Activated CD4-positive, alpha-beta T cell treated with anti-CD3 and anti-CD28 coated beads, Interleukin-2, amount 10 ng/mL, durations not matched to agents 7 days and 5 days (primary cell): ENCODE measurements around the gene CCR7. TPM values are rescaled to one million over a fixed set of nuclear protein-coding genes. Genes with fewer than 3 reads are reported as not detected.

Experiments
- CTCF ChIA-PET: fragments of 350-600 bp; sonication (Branson Sonifier 250); formaldehyde crosslinking; loops from one replicate; lab custom pipeline; 2021; ENCODE audit warnings: antibody characterized with exemption; lab: Charles Lee
- POLR2A ChIA-PET: fragments of 350-600 bp; sonication (Branson Sonifier 250); formaldehyde crosslinking; loops from one replicate; lab custom pipeline; 2021; ENCODE audit warnings: antibody characterized with exemption; lab: Charles Lee
- DNase-seq: peaks from one replicate; pipeline ENCODE4 v3.0.0-alpha.2; 2020
- H3K27ac Mint-ChIP-seq: one replicate; pipeline ENCODE4 v1.8.0; 2021; ENCODE audit warnings: mild to moderate bottlenecking, moderate library complexity, mixed read lengths
- H3K27me3 Mint-ChIP-seq: one replicate; pipeline ENCODE4 v1.8.0; 2021; ENCODE audit warnings: mixed read lengths
- H3K36me3 Mint-ChIP-seq: one replicate; pipeline ENCODE4 v1.8.0; 2021; ENCODE audit warnings: low read depth, mixed read lengths
- H3K4me1 Mint-ChIP-seq: one replicate; pipeline ENCODE4 v1.8.0; 2021; ENCODE audit warnings: mixed read lengths
- H3K4me3 Mint-ChIP-seq: one replicate; pipeline ENCODE4 v1.8.0; 2021; ENCODE audit warnings: mild to moderate bottlenecking, moderate library complexity, mixed read lengths
- H3K9me3 Mint-ChIP-seq: one replicate; pipeline ENCODE4 v1.8.0; 2021; ENCODE audit warnings: mixed read lengths
- total RNA-seq, 2 experiments: library from RNA; stranded (reverse); gene quantifications; one replicate each; pipeline ENCODE4 v1.2.3, GENCODE V29; 2021

Gene CCR7
- total RNA-seq, 2 experiments from 2014 or later: 281 to 323 TPM

DNA sequence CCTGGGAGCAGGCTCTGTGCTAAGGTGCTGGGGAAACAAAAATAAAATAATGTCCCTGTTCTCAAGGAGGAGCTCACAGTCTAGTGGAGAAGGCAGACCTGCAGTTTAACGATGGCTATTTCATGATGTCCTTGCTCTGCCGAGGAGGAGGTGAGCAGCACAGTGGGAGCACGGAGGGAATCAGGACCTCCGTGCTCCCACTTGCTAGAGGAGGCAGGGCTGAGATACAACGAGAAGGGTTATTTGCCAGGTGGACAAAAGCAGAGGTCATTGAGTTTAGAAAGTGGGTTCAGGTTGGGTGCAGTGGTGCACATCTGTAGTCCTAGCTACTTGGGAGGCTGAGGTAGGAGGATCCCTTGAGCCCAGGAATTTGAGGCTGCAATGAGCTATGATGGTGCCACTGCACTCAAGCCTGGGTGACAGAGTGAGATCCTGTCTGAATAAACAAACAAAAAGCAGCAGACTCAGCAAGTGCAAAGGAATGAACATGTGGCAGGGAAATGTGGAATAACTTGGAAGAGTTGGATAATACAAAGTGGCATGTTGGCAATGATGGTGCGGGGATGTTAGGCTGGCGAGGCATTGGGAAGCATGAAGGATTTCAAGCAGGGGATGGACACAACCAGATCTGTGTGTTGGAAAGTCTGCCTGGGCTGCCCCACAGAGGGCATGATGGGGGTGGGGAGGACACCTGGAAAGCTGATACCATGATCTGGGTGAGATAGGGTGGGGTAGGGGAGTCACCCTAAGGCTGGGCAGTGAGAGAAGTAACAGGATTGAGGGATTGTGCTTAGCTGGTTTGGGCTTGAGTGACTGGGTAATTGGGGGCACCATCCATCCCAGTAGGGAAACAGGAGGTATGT is 51.0 kb downstream of the CCR7 start:
- Mint-ChIP-seq H3K27ac (peak overlapping the region; percentile 94), H3K4me1 (peaks cover 68% of the 10 kb centered on the region), H3K27me3 (no peaks in the 10 kb centered on the region), H3K36me3 (peaks cover 24% of the 10 kb centered on the region), H3K9me3 (no peaks in the 10 kb centered on the region), H3K4me3 (no peak overlapping the region)
- ChIA-PET POLR2A (no interaction called here), CTCF (interaction anchor here (0.7 to 1.5 kb wide), 6 partner anchors 16 to 71 kb away, joined by 3 to 5 read pairs (median 4); partner anchors contain the start of gene IGFBP4)
- no peak for DNase-seq

DNA sequence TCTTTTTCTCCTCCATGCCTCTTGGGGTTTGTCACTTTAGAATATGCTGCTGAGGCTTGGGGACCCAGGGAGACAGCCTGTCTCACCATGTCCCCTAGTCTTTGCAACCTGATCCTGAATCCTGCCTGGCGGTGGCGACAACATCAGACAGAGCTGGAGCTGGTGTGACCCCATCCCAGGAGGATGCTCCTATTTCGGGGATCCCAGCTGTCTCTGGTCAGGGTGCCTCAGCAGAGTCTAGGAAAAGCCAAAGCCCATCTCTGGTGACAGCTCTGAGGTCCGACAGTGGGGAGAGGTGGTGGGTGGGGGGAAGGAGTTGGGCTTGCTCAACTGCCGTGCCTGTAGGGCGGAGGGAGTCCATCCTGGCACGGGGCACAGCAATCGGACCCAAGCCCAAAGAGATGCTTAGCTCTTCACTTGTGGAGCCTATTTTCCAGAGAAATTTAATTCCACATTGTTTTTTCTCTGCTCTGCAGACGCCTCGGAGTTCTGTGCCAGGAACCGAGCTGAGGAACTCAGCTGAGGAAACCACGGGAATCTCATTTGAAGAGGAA is 53.5 kb downstream of the CCR7 start:
- DNase-seq: no peak
- no peaks in the 10 kb centered on the region for H3K27me3 Mint-ChIP-seq
- peaks cover 8% of the 10 kb centered on the region for H3K36me3 Mint-ChIP-seq
- peaks cover 49% of the 10 kb centered on the region for H3K4me1 Mint-ChIP-seq
- POLR2A ChIA-PET: no interaction called here
- peak overlapping the region; percentile 11 for H3K27ac Mint-ChIP-seq
- CTCF ChIA-PET: interaction anchor here (0.7 to 1.9 kb wide), 6 partner anchors 10 to 68 kb away, joined by 3 to 7 read pairs (median 3); partner anchors contain the start of gene TNS4
- H3K4me3 Mint-ChIP-seq: no peak overlapping the region
- H3K9me3 Mint-ChIP-seq: no peaks in the 10 kb centered on the region

DNA sequence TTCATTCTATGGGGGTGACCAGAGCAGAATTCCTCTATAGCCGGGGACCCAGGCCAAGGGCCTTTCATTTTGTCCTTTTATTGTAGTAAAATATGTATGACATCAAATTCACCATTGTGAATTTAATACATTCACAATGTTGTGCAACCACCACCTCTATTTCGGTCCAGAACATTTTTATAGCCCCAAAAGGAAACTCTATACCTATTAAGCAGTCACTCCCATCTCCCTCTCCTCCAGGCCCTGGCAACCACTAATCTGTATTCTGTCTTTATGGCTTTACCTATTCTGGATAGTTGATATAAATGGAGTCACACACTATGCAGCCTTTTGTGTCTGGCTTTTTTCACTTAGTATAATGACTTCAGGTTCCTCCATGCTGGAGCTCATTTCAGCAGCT is 54.1 kb downstream of the CCR7 start:
- ChIA-PET CTCF (interaction anchor here (0.7 to 1.9 kb wide), 7 partner anchors 9 to 49 kb away, joined by 3 to 7 read pairs (median 3); partner anchors contain the start of gene TNS4), POLR2A (no interaction called here)
- Mint-ChIP-seq H3K9me3 (no peaks in the 10 kb centered on the region), H3K4me3 (no peak overlapping the region), H3K4me1 (peaks cover 47% of the 10 kb centered on the region), H3K27ac (peak overlapping the region; percentile 55), H3K36me3 (peaks cover 8% of the 10 kb centered on the region), H3K27me3 (no peaks in the 10 kb centered on the region)
- no peak for DNase-seq

DNA sequence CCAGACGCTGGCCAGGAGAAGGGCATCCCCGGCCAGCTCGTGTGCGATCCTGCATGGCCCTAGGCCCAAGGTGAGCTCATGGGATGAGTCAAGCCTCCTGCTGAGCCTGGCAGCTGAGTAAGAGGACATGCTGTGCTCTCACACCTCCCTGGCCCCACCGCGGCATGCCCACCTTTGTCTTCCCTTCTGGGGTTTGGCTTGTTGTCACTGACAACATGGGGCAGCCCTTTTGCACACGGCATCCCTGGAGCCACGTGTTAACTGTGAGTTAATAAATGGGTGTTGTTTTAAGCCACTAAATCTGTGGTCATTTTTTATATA is 55.0 kb downstream of the CCR7 start:
- Mint-ChIP-seq H3K4me1 (peaks cover 45% of the 10 kb centered on the region), H3K4me3 (no peak overlapping the region), H3K9me3 (no peaks in the 10 kb centered on the region), H3K36me3 (peaks cover 7% of the 10 kb centered on the region), H3K27me3 (no peaks in the 10 kb centered on the region), H3K27ac (no peak overlapping the region)
- POLR2A ChIA-PET: no interaction called here
- no peak for DNase-seq
- CTCF ChIA-PET: interaction anchor here (0.5 to 1.9 kb wide), 5 partner anchors 8 to 92 kb away, joined by 3 to 7 read pairs (median 4); partner anchors contain the start of gene TNS4

DNA sequence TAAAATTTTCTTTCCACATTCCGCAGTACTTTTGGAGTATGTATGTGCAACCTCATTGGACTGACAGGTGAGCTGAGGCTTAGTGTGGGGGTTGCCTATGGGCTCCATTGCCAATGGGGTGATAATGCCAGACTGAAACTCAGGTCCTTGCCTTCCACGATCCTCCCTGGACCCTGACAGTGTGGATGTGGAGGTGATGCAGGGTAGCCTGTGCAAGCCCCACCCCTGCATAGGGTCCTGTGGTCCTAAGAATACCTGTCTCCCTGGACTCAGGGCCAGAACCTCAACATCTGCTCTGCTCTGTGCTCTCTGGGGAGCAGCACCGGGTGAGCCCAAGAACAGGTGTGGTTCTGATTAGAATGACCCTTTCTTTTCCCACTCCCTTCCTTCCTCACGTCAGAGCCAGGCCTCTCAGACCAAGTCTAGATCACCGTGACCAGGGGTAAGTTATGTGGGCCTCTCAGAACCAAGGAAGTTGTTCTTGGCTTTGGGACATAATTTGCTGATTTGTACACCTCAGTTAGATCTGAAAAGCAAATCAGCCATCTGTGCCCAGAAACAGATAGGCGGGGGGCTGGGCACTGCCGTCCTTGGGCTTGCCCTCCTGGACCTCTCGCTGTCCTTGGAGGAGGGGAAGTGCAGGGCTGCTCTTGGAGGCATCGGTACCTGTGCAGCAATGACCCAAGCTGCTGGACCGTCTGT is 55.5 kb downstream of the CCR7 start:
- peaks cover 6% of the 10 kb centered on the region for H3K36me3 Mint-ChIP-seq
- H3K27ac Mint-ChIP-seq: no peak overlapping the region
- no peak for DNase-seq
- H3K27me3 Mint-ChIP-seq: no peaks in the 10 kb centered on the region
- no peaks in the 10 kb centered on the region for H3K9me3 Mint-ChIP-seq
- H3K4me1 Mint-ChIP-seq: peaks cover 42% of the 10 kb centered on the region
- H3K4me3 Mint-ChIP-seq: no peak overlapping the region
- CTCF ChIA-PET: interaction anchor here (0.5 to 1.6 kb wide), 2 partner anchors 10 to 92 kb away, joined by 3 to 5 read pairs; no protein-coding TSS in a partner anchor
- POLR2A ChIA-PET: no interaction called here

DNA sequence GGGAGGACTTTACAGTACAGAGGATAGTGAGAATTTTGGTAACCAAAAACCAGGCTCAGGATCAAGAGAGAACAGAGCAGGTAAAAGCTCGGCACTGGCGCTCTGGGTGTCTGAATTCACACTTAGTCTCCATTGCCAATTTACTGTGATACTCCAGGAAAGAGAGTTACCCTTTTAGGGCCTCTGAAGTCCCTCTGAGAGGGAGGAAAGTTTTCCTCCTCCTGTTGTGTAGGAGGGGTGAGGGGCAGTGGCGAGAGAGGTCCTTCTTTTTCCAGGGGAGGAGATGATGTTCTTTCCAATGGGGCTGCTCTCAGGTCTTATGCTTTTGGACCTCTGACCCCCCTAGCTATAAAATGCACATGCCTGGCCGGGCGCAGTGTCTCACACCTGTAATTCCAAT is 58.5 kb downstream of the CCR7 start:
- Mint-ChIP-seq H3K4me1 (peaks cover 28% of the 10 kb centered on the region), H3K36me3 (no peaks in the 10 kb centered on the region), H3K4me3 (no peak overlapping the region), H3K27me3 (no peaks in the 10 kb centered on the region), H3K27ac (no peak overlapping the region), H3K9me3 (no peaks in the 10 kb centered on the region)
- ChIA-PET POLR2A (no interaction called here), CTCF (interaction anchor here (1.1 to 2.1 kb wide), 5 partner anchors 10 to 26 kb away, joined by 3 to 8 read pairs (median 5); no protein-coding TSS in a partner anchor)
- no peak for DNase-seq

Other genes with a start within 250 kb of the CCR7 start
- gene GJD3, start 200.7 kb downstream of the CCR7 start, total RNA-seq: under 1 TPM in 1 of 2 experiments, not detected in 1; 0.22 TPM
- gene TOP2A, start 147.6 kb downstream of the CCR7 start, total RNA-seq: 100 to 1,000 TPM; 504 to 522 TPM
- 10 to 100 TPM; 65.2 to 67.9 TPM for gene IGFBP4, start 122.0 kb downstream of the CCR7 start, total RNA-seq
- 1 to 10 TPM; 3.5 to 3.7 TPM for gene TNS4, start 63.8 kb downstream of the CCR7 start, total RNA-seq
- gene SMARCE1, start 82.3 kb upstream of the CCR7 start, total RNA-seq: 100 to 1,000 TPM; 110 to 117 TPM
- not detected for gene KRT222, start 99.7 kb upstream of the CCR7 start, total RNA-seq
- not detected for gene KRT24, start 138.3 kb upstream of the CCR7 start, total RNA-seq
- gene KRT25, start 189.9 kb upstream of the CCR7 start, total RNA-seq: not detected
- not detected for gene KRT26, start 206.7 kb upstream of the CCR7 start, total RNA-seq
- not detected for gene KRT27, start 217.1 kb upstream of the CCR7 start, total RNA-seq
- not detected for gene KRT28, start 234.5 kb upstream of the CCR7 start, total RNA-seq